Neural progenitor cell (in vitro differentiated cells): ENCODE data around the gene ANAPC1.

ENCODE experiments used
- CTCF ChIP-seq: fragments of 200-600 bp; sonication (generic); IDR thresholded peaks from 2 replicates; pipeline ENCODE4 v1.5.1; 2017; ENCODE audit warnings: antibody characterized with exemption, mild to moderate bottlenecking
- EZH2 ChIP-seq: fragments of 200-600 bp; sonication (generic); IDR thresholded peaks from 2 replicates; pipeline ENCODE4 v1.6.1; 2017; ENCODE audit warnings: antibody characterized with exemption, mild to moderate bottlenecking, moderate library complexity

GRCh38 chr2:111903516-111903915 lies 19.5 kb upstream of the ANAPC1 start:
- TF ChIP-seq EZH2 (no peak), CTCF (no peak)
